GM10847 (cell line): Measurements from ENCODE around the gene UTS2R.

Source experiments
- POLR2A ChIP-seq: IDR thresholded peaks from 2 replicates; pipeline ENCODE4 v1.6.1; 2011; ENCODE audit not compliant: insufficient read length; ENCODE audit errors: extremely low read depth

Gene UTS2R

DNA sequence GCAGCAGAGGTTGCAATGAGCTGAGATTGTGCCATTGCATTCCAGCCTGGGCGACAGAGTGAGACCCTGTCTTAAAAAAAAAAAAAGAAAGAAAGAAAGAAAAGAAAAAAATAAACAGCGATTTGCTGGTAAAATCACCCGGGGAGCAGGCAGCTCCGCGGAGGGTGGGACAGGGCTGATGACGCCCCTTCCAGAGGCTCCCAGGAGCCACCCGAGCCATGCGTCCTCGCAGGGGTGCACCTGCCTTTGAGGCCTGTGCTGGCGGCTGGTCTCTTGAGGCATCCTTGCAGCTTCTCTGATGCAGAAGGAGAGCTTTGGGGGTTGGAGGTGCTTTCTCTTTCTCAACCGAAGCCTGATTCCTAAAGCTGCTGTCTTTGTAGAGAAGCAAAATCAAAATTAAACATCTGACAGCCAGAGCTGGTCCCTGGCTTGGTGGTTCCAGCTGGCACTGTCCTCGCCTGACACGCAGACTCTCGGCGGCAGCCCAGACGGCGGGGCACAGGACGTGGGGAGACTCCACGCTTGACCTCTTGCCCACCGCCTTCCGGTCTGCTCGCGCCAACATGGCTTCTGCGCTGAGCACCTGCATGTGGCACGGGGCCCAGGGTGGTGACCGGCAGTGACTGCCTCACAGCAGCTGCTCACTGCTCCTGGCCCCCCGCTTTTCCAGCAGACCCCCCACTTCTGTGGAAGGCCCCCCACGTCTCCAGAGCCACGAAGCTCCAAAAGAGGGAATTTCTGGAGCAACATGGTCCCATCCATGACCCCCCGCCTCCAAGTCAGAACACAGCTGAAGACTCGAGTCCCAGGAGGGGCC lies 6.6 kb downstream of the UTS2R start:
- TF ChIP-seq POLR2A = no peak

DNA sequence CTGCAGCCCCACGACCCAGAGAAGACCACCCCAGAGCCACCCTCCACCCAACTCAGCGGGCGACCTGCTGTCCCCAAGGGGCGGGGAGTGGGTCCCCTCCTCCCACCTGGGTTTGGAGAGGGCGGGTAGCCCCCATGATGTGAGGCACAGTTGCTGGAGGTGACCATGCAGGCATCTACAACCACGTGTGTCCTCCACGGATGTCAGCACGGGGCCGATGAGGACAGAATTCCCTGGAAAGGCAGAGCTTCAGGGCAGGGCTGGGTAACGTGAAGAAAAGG lies 7.1 kb downstream of the UTS2R start:
- no peak for TF ChIP-seq POLR2A

DNA sequence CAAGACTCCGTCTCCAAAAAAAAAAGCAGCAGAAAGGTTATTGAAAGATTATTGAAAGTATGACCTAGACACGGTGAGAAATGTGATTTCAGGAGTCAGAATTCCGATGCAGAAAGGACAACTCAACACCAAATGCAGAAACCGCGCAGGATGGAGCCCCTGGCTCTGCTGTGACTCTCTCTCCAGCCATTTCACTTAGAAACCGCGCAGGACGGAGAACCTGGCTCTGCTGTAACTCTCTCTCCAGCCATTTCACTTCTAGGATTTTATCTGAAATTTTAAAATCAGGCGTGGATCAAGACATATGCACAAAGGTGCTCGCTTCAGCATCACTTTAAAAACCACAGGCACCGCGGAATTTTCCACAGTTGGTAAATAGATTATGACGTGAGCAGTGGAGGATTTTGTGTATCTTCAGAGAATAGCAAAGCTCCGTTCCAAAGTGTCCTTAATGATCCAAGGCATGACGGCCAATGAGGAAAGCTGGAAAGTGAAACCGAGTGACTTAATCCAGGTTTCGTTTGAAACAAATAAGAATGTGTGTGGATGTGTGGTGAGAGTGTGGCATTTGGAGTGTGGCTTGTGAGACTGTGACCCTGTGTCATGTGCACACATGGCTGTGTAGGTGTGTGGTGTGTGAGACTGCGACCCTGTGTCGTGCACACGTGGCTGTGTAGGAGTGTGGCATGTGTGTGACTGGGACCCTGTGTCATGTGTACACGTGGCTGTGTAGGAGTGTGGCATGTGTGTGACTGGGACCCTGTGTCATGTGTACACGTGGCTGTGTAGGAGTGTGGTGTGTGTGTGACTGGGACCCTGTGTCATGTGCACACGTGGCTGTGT lies 9.5 kb downstream of the UTS2R start:
- TF ChIP-seq POLR2A = no peak

DNA sequence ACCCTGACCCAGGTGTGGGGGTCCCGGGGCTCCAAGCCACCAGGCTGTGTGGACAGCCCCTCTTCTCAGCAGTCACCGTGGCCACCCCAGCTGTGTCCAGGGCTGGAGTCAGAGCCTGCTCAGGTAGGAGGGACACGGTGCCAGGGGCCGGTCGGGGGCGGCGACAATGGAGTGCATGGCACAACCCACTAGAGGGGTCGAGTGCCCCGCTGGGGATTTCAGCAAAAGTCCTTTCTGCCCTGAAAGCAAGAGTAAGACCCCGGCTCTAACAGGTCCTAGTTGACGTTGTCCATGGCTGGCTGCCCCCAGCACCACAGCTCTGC lies 11.3 kb downstream of the UTS2R start:
- no peak for TF ChIP-seq POLR2A

DNA sequence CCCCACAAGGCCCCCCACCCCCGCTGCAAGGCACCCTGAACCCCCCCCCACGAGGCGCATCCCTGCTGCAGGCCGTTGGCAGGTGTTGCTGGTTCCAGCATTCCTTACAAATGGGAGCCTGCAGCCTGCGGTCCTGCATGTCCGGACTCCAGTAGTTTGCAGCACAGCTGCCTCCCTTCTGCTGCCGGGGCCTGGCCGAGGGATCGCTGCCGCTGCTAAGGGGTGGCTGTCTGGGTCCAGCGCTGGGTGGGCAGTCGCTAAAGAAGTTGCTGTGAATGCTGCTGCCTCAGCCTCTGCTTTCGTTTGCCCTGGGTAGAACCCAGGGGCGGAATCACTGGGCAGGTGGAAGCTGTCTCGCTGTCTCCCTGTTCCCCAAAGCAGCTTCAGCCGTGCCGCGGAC lies 11.8 kb downstream of the UTS2R start:
- no peak for TF ChIP-seq POLR2A

DNA sequence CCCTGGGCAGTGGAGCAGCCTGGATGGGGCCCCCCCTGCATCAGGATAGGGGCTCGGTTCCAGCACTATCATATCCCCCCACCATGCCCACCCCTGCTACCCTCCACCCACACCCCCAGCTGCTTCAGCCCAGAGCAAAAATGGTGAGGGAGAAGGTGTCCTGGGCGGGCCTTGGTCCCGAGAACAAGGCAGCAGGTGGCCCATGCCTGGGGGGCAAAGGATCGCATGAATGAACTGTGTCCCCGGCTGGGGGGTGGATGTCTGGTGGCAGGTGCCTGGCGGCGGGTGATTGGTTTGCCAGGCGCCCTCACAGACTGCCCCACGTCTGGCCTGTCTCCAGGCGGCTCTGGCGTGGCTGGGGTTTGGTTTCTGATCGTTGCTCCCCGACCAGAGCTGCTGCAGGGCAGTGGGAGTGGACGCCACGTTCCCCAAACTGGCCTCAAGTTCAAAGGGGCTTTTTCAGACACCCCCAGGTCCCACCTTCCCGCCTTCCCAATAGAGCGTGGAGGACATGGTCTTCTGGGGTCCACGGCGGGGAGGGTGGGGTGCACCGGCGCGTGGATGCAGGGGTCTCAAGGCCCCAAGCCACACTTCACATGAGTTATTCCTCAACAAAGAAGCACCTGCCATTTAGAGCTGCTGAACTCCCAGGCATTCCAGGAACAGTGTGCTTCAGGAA lies 12.6 kb downstream of the UTS2R start:
- TF ChIP-seq POLR2A = no peak

DNA sequence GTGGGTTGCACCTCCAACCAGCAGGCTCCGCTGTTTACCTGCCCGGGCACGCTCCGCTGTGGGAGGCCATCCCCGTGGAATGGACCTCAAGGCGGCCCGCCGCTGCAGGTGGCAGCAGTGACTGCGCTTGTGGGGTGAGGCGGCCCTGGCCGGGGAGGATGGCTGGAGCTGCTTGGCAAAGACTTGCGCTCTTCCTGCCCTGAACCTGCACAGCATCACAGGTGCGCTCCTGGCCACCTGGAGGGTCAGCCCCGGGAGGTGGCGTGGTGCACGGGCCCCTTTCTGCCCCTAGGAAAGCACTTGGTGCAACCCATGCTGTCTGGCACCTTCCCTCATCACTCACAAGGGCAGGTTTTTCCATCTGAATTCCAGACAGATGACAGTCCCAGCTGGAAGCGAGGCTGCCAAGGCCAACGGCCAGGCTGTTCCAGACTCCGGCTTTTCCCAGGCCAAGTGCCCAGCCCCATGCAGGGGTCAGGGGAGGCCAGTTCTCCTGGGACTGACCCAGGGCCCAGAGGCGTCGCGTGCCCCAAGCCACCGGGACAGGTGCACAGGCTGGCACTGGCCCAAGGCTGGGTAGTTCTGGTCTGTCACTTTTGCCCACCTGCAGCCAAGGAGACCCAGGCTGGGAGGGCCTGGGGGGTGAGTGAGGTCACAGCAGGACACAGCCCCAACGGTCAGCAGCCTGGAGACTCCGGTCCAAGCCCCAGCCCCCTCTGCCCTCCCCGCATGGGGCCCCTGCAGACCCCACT lies 13.3 kb downstream of the UTS2R start:
- no peak for TF ChIP-seq POLR2A

DNA sequence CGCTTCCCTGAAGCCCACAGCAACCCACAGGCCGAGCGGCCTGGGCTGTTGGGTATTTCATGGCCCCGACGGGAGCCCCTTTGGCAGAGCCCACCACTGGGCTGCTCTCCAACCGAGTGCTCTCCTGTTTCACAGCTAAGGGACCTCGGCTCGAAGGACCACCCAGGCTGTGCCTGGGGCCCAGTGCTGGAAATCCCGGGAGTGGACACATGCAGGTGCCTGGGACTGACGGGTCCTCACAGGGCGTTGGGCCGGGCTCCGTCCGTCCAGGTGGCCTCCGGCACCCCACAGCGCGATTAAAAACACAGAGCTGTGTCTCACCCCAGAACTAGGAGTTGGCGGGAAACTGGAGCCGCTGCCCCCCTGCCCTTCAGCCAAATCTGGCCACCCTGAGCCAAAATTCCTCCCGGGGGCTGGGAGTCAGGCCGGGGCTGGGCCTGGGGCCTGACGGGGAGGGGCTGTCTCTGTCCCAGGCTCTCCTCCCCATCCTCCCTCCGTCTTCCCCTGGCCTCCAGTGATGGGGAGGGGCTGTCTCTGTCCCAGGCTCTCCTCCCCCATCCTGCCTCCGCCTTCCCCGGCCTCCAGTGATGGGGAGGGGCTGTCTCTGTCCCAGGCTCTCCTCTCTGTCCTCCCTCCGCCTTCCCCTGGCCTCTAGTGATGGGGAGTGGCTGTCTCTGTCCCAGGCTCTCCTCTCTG lies 14.1 kb downstream of the UTS2R start:
- no peak for TF ChIP-seq POLR2A

DNA sequence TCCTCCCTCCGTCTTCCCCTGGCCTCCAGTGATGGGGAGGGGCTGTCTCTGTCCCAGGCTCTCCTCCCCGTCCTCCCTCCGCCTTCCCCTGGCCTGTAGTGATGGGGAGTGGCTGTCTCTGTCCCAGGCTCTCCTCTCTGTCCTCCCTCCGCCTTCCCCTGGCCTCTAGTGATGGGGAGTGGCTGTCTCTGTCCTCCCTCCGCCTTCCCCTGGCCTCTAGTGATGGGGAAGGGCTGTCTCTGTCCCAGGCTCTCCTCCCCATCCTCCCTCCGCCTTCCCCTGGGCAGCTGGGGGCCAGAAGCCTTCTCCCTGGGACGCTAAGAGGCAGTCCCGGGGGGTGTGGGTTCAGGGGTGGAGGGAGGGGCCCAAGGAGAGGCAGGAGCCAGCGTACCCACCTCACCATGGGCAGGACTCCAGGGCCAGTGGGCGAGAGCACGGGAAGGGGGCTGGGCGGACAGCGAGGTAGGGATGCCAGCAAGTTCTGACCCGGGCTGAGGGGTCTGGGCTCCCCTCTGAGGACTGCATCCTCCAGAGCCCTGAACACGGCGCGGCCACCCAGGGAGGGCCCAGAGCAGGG lies 14.8 kb downstream of the UTS2R start:
- no peak for TF ChIP-seq POLR2A

DNA sequence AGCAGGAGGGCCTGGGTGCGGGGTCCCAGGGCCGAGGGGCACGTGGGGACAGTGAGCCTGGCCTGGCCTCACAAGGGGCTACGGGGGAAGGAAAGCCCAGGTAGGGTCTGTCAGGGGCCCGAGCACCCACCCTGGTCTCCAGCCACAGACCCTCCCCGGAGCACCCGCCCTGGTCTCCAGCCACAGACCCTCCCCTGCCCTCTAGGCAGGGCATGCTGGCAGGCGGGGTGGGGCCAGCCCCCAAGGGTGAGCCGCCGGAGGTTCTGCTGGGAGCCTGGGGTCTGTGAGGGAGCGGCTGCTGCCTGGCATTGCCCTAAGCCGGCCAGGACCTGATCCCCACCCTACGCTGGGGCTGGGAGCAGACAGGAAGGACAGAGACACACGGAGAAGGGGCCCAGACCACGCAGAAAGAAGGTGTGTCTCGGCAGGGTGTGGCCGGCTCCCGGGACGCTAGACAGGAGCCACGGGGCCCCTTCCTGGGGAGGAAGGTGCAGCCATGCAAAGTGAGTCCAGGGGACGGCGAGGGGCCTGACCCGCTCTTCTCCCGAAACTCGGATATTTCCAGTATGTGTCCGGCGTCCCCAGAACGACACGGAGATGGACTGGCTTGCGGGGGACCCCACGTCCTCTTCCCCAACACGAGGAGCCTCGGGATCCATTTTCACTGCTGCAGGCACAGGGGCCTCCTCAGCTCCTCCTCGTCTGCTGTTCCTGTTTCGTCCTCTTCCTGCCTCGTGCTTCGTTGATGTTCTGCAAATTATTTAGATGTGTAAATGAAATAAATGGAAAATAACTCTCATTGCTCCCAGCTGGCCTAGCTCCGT lies 15.5 kb downstream of the UTS2R start:
- TF ChIP-seq POLR2A = no peak

DNA sequence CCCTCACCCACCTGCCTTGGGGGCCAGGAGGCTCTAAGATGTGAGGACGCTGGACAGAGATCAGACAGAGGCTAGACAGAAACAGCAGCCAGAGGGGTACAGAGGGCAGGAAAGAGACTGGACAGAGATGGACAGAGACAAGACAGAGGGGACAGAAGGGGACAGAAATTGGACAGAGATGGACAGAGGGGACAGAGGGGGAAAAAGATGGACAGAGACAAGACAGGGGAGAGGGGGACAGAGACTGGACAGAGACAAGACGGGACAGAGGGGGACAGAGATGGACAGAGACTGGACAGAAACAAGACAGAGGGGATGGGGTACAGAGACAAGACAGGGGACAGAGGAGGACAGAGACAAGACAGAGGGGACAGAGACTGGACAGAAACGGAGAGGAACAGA lies 16.1 kb downstream of the UTS2R start:
- no peak for TF ChIP-seq POLR2A

DNA sequence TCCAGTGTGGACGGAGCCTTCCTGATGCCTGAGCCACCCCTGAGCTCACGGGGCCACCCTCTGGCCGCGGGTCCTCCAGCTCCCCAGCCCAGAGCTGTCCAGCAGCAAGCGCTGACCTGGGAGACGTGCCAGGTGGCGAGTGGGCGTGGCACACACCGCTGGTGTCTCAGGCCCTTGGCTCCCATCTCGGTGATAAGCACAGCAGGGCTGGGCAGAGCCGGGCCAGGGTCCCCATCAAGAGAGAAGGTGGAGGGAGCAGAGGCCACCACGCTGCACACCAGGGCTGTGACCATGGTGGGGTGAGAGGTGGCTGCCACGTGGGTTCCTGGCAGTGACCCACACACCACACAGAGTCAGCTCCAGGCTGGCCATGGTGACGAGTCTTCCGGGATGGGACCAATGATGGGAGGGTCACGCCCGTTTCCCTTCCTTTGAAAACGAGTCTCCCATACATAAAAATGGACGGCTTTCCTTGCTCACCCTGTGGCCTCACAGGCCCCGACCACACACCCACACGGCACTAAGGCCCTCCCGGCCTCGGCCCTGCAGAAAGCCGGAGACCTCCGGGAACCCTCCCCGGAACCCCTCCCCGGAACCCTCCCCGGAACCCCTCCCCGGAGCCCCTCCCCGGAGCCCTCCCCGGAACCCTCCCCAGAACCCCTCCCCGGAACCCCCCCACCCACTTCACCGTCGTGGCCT lies 16.8 kb downstream of the UTS2R start:
- no peak for TF ChIP-seq POLR2A

DNA sequence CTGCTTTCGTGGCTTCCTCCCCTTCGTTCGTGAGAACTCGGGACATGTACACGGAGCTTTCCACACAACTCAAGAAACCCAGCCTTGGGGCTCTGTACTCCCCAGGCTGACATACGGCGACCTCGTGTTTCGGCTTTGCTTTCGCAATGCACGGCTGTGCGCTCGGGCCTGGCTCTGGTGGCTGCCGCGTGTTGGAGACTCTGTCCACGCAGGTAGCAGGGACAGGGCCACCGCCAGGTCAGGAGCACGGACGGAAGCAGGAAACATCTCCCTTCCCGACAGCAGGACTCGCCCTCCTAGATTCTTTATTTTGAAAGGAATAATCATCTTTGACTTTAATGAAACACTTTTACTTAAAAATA lies 17.3 kb downstream of the UTS2R start:
- TF ChIP-seq POLR2A = no peak
